ENCODE results near the gene KCNJ14. TPM values are rescaled to one million over a fixed set of nuclear protein-coding genes. Genes with fewer than 3 reads are reported as not detected.

Gene KCNJ14
- polyA plus RNA-seq, 1 donor from 2014 or later = 1.1 TPM

DNA sequence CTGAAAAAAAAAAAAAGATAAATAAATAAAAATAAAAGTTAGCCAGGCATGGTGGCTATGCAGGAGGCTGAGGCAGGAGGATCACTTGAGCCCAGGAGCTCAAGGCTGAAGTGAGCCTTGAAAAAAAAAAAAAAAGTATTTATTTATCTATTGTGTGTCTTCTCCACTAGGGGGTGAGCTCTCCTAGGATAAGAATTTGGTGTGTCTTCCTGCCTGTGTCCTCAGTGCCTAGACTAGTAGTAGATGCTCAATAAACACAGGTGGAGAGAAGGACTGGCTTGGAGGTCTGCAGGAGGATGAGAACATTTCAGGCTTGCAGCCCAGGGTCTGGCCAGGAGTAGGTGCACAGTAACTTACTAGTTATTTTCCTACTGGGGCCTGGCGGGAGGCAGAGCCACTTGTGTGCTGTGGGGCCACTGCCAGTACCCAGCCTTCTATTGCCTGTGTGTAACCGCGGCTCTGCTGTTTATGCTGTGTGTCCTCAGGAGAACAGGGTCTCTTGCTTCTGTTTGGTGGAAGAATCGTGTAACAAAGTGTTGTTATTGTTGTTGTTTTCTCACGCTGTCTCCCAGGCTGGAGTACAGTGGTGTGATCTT is 50.9 kb downstream of the KCNJ14 start:
- no peaks in the 10 kb centered on the region for H3K9me2 ChIP-seq (ENCODE audit: insufficient read depth, low read length)
- no peak overlapping the region for H2AFZ ChIP-seq (ENCODE audit: low read depth, low read length)
- H3F3A ChIP-seq (ENCODE audit: insufficient read depth, low read length, poor library complexity, severe bottlenecking) = no peaks in the 10 kb centered on the region
- H3K4me2 ChIP-seq (ENCODE audit: low read length) = no peak overlapping the region
- TF ChIP-seq EP300 (conservative IDR thresholded peaks at IDR 0.05; ENCODE audit: poor library complexity, severe bottlenecking) (no peak), EZH2 (IDR thresholded peaks at IDR 0.05; ENCODE audit: borderline replicate concordance, insufficient read depth, low read length, poor library complexity, severe bottlenecking) (no peak), POLR2AphosphoS5 (IDR thresholded peaks at IDR 0.05) (no peak), CTCF (IDR thresholded peaks at IDR 0.05; ENCODE audit: poor library complexity, severe bottlenecking) (peak; percentile 49), MXI1 (conservative IDR thresholded peaks at IDR 0.05; ENCODE audit: poor library complexity, severe bottlenecking) (no peak), RAD21 (conservative IDR thresholded peaks at IDR 0.05) (no peak), SMC3 (conservative IDR thresholded peaks at IDR 0.05; ENCODE audit: poor library complexity) (peak; percentile 19), TAF1 (IDR thresholded peaks at IDR 0.05; ENCODE audit: low read depth) (no peak), REST (IDR thresholded peaks at IDR 0.05; ENCODE audit: borderline replicate concordance) (no peak)
- H3K9me3 ChIP-seq (ENCODE audit: low read length) = no peaks in the 10 kb centered on the region
- H3K4me3 ChIP-seq (ENCODE audit: low read length) = no peak overlapping the region
- H3K79me2 ChIP-seq (replicated peaks; ENCODE audit: insufficient read depth, low read length) = peaks cover 10% of the 10 kb centered on the region
- H4K20me1 ChIP-seq (ENCODE audit: insufficient read depth) = no peaks in the 10 kb centered on the region
- no peaks in the 10 kb centered on the region for H3K36me3 ChIP-seq (ENCODE audit: insufficient read depth, low read length)
- no peak overlapping the region for H3K27ac ChIP-seq (ENCODE audit: low read length)
- no peaks in the 10 kb centered on the region for H3K27me3 ChIP-seq (ENCODE audit: insufficient read depth, low read depth, low read length)
- no peak overlapping the region for H3K9ac ChIP-seq (ENCODE audit: low read length)

DNA sequence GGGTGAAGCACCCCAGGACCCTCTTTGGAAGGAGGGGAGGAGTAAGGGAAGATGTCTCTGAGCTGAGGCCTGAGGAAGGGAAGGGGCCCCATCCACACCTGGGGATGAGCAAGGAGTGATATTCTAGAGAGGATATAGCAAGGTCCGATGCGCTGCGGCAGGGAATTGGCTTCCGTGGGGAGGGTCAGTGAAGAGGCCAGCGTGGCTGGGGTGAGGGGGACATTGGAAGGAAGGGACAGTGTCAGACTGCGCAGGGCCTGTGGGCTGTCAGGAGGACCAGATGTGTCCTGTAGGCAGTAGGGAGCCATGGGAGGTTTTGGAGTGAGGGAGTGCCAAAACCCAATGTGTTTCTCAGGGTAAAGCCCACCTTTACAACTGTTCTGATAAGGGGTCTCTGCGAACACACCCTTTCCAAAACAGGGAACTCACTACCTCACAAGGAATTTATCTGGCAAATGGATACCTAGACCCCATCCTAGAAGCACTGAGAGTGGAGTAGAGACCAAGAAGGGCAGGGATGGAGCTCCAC is 52.6 kb downstream of the KCNJ14 start:
- Histone ChIP-seq H3K4me3 (ENCODE audit: low read length) (no peak overlapping the region), H2AFZ (ENCODE audit: low read depth, low read length) (no peak overlapping the region), H3K9ac (ENCODE audit: low read length) (no peak overlapping the region), H4K20me1 (ENCODE audit: insufficient read depth) (no peaks in the 10 kb centered on the region), H3K27me3 (ENCODE audit: insufficient read depth, low read depth, low read length) (no peaks in the 10 kb centered on the region), H3K9me3 (ENCODE audit: low read length) (no peaks in the 10 kb centered on the region), H3F3A (ENCODE audit: insufficient read depth, low read length, poor library complexity, severe bottlenecking) (no peaks in the 10 kb centered on the region), H3K79me2 (replicated peaks; ENCODE audit: insufficient read depth, low read length) (peaks cover 10% of the 10 kb centered on the region), H3K27ac (ENCODE audit: low read length) (no peak overlapping the region), H3K4me2 (ENCODE audit: low read length) (no peak overlapping the region), H3K36me3 (ENCODE audit: insufficient read depth, low read length) (no peaks in the 10 kb centered on the region), H3K9me2 (ENCODE audit: insufficient read depth, low read length) (no peaks in the 10 kb centered on the region)
- TF ChIP-seq TAF1 (IDR thresholded peaks at IDR 0.05; ENCODE audit: low read depth) (no peak), REST (IDR thresholded peaks at IDR 0.05; ENCODE audit: borderline replicate concordance) (no peak), POLR2AphosphoS5 (IDR thresholded peaks at IDR 0.05) (no peak), RAD21 (conservative IDR thresholded peaks at IDR 0.05) (no peak), SMC3 (conservative IDR thresholded peaks at IDR 0.05; ENCODE audit: poor library complexity) (no peak), MXI1 (conservative IDR thresholded peaks at IDR 0.05; ENCODE audit: poor library complexity, severe bottlenecking) (no peak), EP300 (conservative IDR thresholded peaks at IDR 0.05; ENCODE audit: poor library complexity, severe bottlenecking) (no peak)
